Posterior cingulate gyrus (tissue), 11 donors: ENCODE measurements around the gene ODAD4.
"Not testable (repeated sequence)": the region's sequence is repeated elsewhere in the genome, so short reads cannot be mapped to it uniquely, and the experiment has no call there.

Source experiments
- DNase-seq, 10 donors: peaks; one replicate each; pipeline versions ENCODE4 v3.0.0 to v3.0.0-alpha.2; 2020 to 2021; ENCODE audit warnings: mixed read lengths in 3 of 10
- intact Hi-C: fragments of 100-400 bp; cut with DNase I; formaldehyde crosslinking; loops from one replicate; pipeline ENCODE4 v1.15.1; 2023

The ODAD4 gene

GRCh38 chr17:41912925-41913324 is 17.5 kb upstream of the ODAD4 start:
- intact Hi-C loops: no loop called here
- no peak for DNase-seq

- intact Hi-C loops: no loop called here
- no peak for DNase-seq
These were observed 16.6 kb upstream of the ODAD4 start for GRCh38 chr17:41913798-41914197.

GRCh38 chr17:41914358-41914766 is 16.1 kb upstream of the ODAD4 start:
- DNase-seq: peak in 1 of 10 donors; percentile 46

GRCh38 chr17:41915020-41915419 is 15.4 kb upstream of the ODAD4 start:
- no peak for DNase-seq
- intact Hi-C loops: loop anchor here (5.0 kb wide), 1 partner anchor 53 kb away; no protein-coding TSS in a partner anchor

More at GRCh38 chr17:41914358-41914766, 16.1 kb upstream of the ODAD4 start:
- intact Hi-C loops: no loop called here

GRCh38 chr17:41915566-41915965 is 14.9 kb upstream of the ODAD4 start:
- DNase-seq: peak in 1 of 10 donors; percentile 33
- intact Hi-C loops: loop anchor here (5.0 kb wide), 1 partner anchor 53 kb away; no protein-coding TSS in a partner anchor

DNA sequence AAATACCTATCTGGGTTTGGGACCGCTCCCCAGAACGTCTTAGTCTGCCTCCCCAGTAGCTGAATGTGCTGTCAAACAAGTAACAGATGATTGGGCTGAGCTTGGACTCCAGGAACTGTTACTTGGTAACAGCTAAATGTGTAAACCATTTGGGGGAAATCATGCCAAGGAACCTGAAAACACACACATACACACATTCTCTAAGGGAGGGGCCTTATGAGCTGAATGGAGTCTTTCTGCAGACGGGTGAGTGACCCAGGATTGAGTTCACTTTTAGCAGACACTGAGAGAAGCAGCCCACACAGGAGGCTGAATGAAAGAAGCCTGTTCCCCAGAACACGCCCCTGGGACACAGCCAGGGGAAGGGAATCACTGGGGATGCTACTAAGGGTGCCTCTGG is 13.2 kb upstream of the ODAD4 start:
- intact Hi-C loops: loop anchor here (5.0 kb wide), 1 partner anchor 55 kb away; no protein-coding TSS in a partner anchor
- DNase-seq: no peak

GRCh38 chr17:41917679-41918313 is 12.6 kb upstream of the ODAD4 start:
- peak in 7 of 10 donors; percentile 9 to 86 (median 11) for DNase-seq
- intact Hi-C loops: loop anchor here (5.0 kb wide), 1 partner anchor 55 kb away; no protein-coding TSS in a partner anchor

GRCh38 chr17:41918314-41919164 is 11.9 kb upstream of the ODAD4 start, which contains the start of gene ACLY:
Gene ACLY, minus strand, starts transcription at chr17:41918951. Its CDS starts 5,078 bp downstream, at chr17:41913873.
- DNase-seq: peak; percentile 95 to 100 (median 98)
- intact Hi-C loops: loop anchor here (5.0 kb wide), 1 partner anchor 56 kb away; no protein-coding TSS in a partner anchor

GRCh38 chr17:41919165-41919817 is 11.1 kb upstream of the ODAD4 start:
- peak in 1 of 10 donors; percentile 92 for DNase-seq
- intact Hi-C loops: loop anchor here (5.0 kb wide), 1 partner anchor 57 kb away; no protein-coding TSS in a partner anchor

DNA sequence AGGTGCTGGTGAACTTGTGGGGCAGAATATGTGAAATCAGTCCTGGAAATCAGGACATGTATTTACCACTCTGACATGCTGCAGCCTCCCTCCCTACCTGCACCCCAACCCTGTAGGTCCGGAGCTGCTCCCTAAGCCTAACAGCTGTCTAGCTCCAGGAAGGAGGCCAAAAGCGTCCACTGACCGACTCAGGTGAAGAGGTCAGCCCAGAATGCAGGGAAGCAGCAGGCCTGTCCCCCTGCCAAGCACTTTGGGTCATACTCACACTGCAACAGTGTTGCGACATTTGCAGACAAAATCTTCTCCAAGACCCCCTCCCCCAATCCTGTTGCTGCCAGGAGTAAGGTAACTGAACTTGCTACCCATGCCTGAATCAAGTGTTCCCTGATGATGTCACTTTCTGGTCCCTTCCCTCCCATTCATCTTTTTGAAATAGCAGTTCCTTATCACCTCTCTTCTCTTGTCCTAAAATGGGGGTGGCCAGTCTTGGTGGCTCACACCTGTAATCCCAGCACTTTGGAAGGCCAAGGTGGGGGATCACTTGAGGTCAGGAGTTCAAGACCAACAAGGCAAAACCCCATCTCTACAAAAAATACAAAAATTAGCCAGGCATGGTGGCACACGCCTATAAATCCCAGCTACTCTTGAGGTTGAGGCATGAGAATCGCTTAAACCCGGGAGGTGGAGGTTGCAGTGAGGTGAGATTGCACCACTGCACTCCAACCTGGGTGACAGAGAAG is 10.4 kb upstream of the ODAD4 start:
- peak in 1 of 10 donors; percentile 42 for DNase-seq
- intact Hi-C loops: loop anchor here (5.0 kb wide), 1 partner anchor 58 kb away; no protein-coding TSS in a partner anchor

DNA sequence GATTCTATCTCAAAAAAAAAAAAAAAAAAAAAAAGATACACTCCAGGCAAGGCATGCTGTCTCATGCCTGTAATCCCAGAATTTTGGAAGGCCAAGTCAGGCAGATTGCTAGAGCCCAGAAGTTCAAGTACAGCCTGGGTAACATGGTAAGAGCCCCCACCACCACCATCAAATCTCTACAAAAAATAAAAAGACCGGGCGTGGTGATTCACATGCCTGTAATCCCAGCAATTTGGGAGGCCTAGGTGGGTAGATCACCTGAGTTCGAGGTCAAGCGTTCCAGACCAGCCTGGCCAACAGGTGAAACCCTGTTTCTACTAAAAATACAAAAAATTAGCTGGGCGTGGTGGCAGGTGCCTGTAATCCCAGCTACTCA is 9.8 kb upstream of the ODAD4 start:
- intact Hi-C loops: no loop called here
- DNase-seq: peak in 1 of 10 donors; percentile 7

DNA sequence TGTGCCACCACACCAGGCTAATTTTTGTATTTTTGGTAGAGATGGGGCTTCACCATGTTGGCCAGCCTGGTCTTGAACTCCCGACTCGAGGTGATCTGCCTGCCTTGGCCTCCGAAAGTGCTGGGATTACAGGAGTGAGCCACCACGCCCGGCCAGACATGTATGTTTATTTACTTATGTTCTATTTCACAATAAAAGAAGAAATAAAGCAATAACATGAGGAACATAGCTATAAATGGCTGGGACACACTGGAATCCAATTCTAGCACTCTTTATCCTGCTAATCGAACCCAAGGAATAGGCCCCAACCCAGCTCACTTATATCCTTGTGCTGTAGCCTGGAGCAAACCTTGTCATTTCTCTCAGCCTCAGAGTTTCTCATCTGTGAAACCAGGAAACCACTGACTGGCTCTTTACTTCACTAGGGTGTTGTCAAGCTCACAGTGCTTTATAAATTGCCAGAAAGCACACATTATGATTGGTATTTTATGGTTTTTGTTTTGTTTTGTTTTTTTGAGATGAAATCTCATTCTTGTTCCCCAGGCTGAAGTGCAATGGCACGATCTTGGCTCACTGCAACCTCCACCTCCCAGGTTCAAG is 4.3 kb upstream of the ODAD4 start:
- intact Hi-C loops: no loop called here
- peak in 1 of 10 donors; percentile 23 for DNase-seq

- intact Hi-C loops: no loop called here
- peak in 1 of 10 donors; percentile 32 for DNase-seq
These were observed 1.6 kb upstream of the ODAD4 start for GRCh38 chr17:41928693-41929251.

- intact Hi-C loops, DNase-seq: not testable (repeated sequence)
These were observed 378 bp downstream of the ODAD4 start for GRCh38 chr17:41930833-41931156.

GRCh38 chr17:41931715-41932114 is 1.3 kb downstream of the ODAD4 start:
- DNase-seq: not testable (repeated sequence)

GRCh38 chr17:41932816-41933389 is 2.5 kb downstream of the ODAD4 start:
- no peak for DNase-seq
- intact Hi-C loops: no loop called here

More at GRCh38 chr17:41931715-41932114, 1.3 kb downstream of the ODAD4 start:
- intact Hi-C loops: not testable (repeated sequence)

GRCh38 chr17:41935641-41936040 is 5.2 kb downstream of the ODAD4 start:
- intact Hi-C loops: no loop called here
- peak in 1 of 10 donors; percentile 30 for DNase-seq
